Stromal cell of bone marrow (primary cell): Measurements from ENCODE around the gene PPP1R37.
A peak's percentile ranks its signal among the peaks of the same experiment; 100 is the strongest.
"Not testable (repeated sequence)": the region's sequence is repeated elsewhere in the genome, so short reads cannot be mapped to it uniquely, and the experiment has no call there.

Experiments used
- DNase-seq: peaks from one replicate; pipeline ENCODE4 v3.0.0-alpha.2; 2012; ENCODE audit warnings: low read depth

PPP1R37 gene

GRCh38 chr19:45115809-45116615, 23.0 kb downstream of the PPP1R37 start:
- no peak for DNase-seq

GRCh38 chr19:45117167-45117594, 24.2 kb downstream of the PPP1R37 start:
- DNase-seq: no peak

DNA sequence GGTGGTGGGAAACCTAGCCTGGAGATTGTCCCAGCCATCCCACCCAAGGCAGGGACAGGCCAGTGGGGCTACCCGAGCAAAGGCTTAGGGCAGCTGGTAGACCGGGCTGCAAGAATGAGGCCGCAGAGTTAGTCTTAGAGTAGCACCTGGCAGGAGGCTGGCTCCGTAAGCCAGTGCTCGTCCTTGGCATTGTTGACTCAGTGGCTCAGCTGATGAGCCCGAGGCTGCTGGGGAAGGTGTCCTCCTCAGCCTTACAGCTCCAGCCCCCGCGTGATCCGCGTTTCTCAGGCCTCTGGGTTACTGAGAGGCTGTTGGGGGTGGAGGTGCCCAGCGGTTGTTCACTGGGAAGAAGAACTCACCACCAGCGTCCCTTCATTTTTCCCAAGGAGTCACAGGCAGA, 24.7 kb downstream of the PPP1R37 start:
- no peak for DNase-seq

GRCh38 chr19:45118106-45118505, 25.1 kb downstream of the PPP1R37 start:
- no peak for DNase-seq

DNA sequence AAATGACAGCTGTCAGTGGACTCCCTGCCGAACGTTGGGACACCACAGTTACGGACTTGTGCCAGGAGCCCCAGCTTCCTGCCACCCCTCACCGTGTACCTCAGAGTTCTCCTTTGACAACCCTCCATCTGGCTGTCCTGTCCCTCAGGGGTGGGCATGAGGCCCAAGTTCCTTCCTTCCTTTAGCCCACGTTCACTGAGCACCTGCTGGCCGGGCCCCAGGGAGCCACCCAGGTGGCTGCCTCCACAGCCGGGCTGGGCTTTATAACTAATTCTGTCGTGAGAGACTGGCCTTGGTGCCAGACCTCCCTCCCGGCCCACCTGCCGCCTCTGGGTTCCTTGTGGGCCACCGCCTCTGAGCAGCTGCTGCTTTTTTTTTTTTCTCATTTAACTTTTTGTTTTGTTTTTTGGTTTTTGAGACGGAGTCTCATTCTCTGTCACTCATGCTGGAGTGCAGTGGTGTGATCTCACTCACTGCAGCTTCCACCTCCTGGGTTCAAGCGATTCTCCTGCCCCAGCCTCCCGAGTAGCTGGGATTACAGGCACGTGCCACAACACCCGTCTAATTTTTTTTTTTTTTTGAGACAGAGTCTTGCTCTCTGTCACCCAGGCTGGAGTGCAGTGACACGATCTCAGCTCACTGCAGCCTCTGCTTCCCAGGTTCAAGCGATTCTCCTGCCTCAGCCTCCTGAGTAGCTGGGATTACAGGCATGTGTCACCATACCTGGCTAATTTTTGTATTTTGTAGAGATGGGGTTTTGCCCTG, 25.8 kb downstream of the PPP1R37 start:
- DNase-seq: not testable (repeated sequence)

GRCh38 chr19:45119582-45119981, 26.6 kb downstream of the PPP1R37 start:
- DNase-seq: no peak

GRCh38 chr19:45121827-45122345, 28.9 kb downstream of the PPP1R37 start:
- no peak for DNase-seq

DNA sequence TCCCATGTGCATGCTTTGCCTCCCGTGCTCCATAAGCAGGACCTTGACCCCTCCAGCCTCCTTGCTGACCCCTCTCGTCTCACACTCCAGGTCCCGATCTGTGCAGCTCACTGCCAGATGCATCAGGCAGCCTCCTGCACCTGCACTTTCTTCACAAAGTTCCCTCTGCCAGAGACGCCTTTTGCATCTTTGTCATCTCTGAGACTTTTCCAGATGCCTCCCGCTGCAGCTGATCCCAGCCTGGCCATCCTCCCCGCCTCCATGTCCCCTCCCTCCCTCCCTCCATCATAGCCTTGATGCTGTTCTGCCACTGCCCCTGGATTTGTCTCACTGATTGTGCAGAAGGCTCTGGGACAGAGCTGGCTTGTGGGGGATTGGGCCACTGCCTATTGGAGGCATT, 29.9 kb downstream of the PPP1R37 start:
- DNase-seq: no peak

- DNase-seq: no peak
Observed at GRCh38 chr19:45123440-45123850, 30.5 kb downstream of the PPP1R37 start.

DNA sequence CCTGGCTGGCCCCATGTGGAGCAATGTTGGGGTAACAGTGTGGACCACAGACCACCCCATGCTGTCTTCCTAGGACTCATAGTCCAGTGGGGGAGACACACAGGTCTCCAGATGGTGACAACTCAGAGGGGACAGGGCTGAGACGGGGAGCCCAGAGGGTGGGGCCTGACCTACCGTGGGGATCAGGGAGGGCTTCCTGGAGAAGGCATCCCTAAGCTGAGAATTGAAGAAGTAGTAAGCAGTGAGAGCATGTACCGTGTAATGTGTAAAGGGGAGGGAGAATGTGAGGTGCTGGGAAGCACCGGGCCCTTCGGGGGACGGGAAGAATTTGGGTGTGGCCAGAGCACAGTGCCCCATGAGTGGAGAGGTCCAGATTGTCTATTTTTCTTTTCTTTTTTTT, 31.0 kb downstream of the PPP1R37 start:
- no peak for DNase-seq

DNA sequence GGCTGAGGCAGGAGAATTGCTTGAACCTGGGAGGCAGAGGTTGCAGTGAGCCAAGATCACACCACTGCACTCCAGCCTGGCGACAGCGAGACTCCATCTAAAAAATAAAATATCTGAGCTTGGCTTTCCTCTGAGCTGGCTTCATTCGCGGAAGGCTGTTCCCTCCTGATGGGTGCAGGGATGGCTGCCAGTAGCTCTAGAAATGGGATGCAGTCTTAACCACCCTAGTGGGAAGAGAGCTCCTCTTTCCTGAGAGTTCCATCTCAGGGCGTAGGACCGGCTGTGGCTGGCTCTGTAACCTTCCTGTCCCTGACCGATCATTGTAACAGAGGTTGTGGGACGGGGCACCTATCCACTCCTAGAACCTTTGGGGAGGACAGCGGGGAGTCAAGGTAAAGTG, 32.4 kb downstream of the PPP1R37 start:
- no peak for DNase-seq

- peak; percentile 15 for DNase-seq
Observed at GRCh38 chr19:45125975-45126493, 33.1 kb downstream of the PPP1R37 start.

DNA sequence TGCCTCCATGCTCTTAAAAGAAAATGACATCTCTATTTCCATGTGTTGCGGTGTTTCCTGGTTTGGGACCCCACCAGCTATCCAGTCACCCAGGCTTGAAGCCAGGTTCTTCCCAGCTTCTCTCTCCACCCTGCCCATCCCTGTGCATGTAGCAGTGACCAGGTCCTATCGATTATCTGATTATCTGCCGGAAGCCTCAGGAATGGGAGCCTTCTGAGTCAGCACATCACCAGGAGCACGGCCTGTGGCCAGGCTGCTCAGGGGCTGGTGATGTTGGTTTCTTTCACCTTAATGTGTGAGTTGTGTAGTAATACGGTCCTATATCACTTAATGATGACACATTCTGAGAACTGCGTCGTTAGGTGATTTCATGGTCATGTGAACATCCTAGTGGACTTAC, 33.7 kb downstream of the PPP1R37 start:
- no peak for DNase-seq

DNA sequence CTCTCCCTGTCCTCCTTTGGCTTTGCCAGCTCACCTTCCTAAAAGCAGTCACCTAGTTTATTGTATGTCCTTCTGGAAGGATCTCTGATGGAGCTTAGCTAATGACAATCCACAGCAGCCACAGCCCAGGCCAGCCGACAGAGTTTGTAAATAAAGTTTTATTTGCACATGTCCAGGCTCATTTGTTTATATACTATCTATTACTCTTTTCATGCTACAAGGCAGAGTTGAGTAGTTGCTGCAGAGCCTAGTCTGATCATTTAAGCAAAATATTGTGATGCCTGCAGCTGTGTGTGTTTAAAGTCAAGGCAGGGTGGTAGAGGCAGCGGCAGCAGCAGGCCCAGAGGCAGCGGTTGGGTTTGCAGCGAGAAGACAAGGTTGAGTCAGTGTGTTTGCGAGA, 35.2 kb downstream of the PPP1R37 start:
- no peak for DNase-seq

DNA sequence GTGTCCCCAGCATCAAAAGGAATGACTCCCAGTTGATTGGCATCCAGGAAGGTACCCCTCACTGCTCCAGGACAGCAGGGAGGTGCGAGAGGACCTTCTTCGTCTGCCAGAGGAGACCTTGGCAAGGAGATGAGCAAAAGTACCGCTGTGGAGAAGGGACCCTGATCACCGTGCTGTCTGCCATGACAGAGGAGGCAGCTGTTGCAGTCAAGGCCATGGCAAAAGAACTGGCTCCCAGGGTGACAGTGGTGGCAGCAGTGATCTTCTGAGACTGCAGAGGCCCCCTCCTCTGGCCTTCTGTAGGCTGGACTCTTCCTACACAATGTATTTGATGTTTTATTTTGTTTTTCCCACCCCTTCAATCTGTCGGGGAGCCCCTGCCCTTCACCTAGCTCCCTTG, 35.8 kb downstream of the PPP1R37 start:
- DNase-seq: no peak

DNA sequence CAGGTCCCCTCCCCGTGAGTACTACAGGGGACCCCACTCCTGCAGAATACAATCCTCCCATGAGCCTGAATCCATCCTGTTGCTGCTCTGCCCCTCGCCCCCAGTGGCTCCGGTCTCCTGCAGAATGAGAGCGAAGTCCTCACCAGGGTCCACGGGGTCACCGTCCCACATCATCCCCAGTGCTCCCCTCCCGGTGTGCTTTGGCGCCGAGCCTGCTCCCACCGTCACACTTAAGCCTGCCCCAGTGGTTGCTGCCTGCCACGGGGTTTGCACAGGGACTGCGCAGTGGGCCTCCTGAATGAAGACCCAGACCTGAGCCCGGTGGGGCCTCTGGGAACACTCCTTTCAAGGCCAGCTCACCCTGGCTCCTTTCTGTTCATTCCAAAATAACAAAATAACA, 37.3 kb downstream of the PPP1R37 start:
- no peak for DNase-seq

DNA sequence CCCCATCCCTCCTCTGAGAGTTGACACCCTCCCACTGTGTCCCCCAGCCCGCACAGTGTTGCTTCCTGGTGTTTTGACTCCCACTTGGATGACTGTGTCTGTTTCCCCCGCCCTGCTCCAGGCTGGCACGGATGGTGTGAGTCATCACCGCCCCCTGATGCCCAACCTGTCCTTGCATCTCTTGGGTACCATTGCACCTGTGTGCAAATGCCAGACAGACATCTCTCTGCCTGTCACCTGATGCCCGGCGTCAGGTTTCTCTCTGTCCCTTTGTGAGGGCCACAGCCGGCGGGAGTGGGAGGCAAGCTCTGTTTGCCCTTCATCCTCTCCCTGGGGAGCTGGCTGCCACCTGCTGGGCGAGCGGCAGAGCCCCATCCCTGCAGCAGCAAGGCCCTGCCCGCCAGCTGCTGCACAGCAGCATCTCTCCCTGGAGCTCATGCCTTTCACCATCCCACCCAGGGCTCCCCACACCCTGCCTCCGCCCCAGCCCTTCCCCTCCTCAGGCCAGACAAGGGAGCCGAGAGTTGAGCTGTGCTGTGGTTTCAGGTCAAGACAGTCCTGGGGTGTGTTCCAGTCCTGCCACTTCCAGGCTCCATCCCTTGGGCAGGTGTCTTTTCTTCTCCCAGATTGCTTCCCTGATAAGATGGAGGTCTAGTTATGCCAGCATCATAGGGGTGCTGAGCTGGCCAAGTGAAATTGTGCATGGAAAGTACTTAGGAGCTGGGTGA, 38.1 kb downstream of the PPP1R37 start:
- DNase-seq: no peak

DNA sequence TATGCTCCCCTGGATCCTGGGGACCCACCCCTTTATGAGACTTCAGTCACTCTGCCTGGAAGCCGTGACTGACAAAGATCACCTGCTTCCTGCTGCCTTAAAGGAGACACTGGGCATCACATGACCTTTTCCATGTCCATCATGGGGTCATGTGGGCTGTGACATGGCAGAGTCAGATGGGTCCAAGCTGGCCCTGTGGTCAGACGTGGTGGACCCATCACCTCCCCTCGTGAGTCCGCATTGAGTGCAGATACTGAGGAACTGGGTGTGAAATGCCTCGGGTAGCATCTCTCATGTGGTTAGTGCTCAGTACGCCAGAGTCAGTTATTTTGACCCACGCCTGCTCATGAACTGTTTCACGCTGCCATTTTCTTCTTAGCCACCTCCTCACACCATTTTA, 40.7 kb downstream of the PPP1R37 start:
- no peak for DNase-seq

GRCh38 chr19:45135176-45135885, 42.4 kb downstream of the PPP1R37 start:
- DNase-seq: no peak

- no peak for DNase-seq
Observed at GRCh38 chr19:45136507-45137178, 43.7 kb downstream of the PPP1R37 start.

GRCh38 chr19:45137179-45137761, 44.3 kb downstream of the PPP1R37 start:
- DNase-seq: no peak
